OCI-LY1 (cell line): ENCODE results near the gene SLC35G3.

Experiments
- EZH2 ChIP-seq: fragments of 200-600 bp; sonication (generic), shearing (Covaris generic); IDR thresholded peaks from 2 replicates; pipeline ENCODE4 v1.8.0; 2017; ENCODE audit warnings: borderline replicate concordance, mixed run types, mild to moderate bottlenecking, antibody characterized with exemption, low read length, moderate library complexity, mixed read lengths
- TF ChIP-seq, protein P1 (sequence below): fragments of 200-600 bp; sonication (generic), shearing (Covaris generic); IDR thresholded peaks from 2 replicates; pipeline ENCODE4 v1.5.1; 2017; ENCODE audit warnings: mild to moderate bottlenecking, antibody characterized with exemption, low read length, moderate library complexity, mixed read lengths

DNA sequence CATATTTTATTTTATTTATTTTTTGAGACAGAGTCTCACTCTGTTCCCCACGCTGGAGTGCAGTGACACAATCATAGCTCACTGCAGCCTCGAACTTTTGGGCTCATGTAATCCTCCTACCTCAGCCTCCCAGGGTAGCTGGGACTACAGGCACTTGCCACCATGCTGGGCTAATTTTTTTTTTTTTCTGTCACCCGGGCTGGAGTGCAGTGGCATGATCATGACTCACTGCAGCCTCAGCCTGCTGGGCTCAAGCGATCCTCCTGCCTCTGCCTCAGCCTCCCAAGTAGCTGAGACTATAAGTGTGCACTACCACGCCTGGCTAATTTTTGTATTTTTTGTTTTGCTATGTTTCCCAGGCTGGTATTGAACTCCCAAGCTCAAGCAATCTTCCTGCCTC lies 29.5 kb downstream of the SLC35G3 start:
- TF ChIP-seq, protein P1, sequence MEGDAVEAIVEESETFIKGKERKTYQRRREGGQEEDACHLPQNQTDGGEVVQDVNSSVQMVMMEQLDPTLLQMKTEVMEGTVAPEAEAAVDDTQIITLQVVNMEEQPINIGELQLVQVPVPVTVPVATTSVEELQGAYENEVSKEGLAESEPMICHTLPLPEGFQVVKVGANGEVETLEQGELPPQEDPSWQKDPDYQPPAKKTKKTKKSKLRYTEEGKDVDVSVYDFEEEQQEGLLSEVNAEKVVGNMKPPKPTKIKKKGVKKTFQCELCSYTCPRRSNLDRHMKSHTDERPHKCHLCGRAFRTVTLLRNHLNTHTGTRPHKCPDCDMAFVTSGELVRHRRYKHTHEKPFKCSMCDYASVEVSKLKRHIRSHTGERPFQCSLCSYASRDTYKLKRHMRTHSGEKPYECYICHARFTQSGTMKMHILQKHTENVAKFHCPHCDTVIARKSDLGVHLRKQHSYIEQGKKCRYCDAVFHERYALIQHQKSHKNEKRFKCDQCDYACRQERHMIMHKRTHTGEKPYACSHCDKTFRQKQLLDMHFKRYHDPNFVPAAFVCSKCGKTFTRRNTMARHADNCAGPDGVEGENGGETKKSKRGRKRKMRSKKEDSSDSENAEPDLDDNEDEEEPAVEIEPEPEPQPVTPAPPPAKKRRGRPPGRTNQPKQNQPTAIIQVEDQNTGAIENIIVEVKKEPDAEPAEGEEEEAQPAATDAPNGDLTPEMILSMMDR: no peak
- no peak for TF ChIP-seq EZH2
